ENCODE results near the gene TMEM247. TPM values are rescaled to one million over a fixed set of nuclear protein-coding genes. Genes with fewer than 3 reads are reported as not detected.

The TMEM247 gene
- total and polyA plus RNA-seq, 10 of the 15 experiments (the other 5 are each of a cell fraction or from before 2014, with no cell fraction given) = not detected

DNA sequence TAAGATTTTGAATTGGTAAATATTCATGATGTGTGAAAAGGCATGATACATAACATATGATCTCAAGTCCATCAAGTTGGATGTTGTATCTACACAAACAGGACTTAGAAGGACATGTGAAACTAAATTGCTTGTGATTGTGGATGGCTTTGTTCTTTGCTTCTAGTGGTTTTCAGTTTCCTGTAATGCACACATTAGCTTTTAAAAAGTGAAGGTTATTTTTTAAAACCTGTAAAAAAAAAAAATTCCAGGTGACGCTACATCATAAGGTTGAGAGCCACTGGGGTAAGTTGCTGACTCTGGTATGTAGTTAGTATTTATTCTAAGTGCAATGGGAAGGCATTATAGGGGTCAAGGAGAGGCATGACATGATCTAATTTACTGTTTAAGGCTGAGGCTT is 48.4 kb upstream of the TMEM247 start:
- H3K4me2 ChIP-seq (ENCODE audit: control insufficient read depth, insufficient read depth) = no peak overlapping the region
- whole genome bisulfite sequencing (ENCODE audit: insufficient coverage, insufficient replicate concordance, low lambda C conversion rate, missing lambda C conversion rate) = 33% methylated on average over 1 of the region's 1 CpG
- no peaks in the 10 kb centered on the region for H3K79me2 ChIP-seq (ENCODE audit: control insufficient read depth, insufficient read depth, low read length)
- no peaks in the 10 kb centered on the region for H4K20me1 ChIP-seq (ENCODE audit: control insufficient read depth, insufficient read depth)
- ChIA-PET POLR2A (no interaction called here), SMC1A (ENCODE audit: uncharacterized antibody, unreplicated experiment) (interaction anchor here (2.0 kb wide), 1 partner anchor 20 kb away, joined by 4 read pairs; no protein-coding TSS in a partner anchor), RAD21 (ENCODE audit: unreplicated experiment) (interaction anchor here (1.6 kb wide), 1 partner anchor 9 kb away, joined by 4 read pairs; no protein-coding TSS in a partner anchor), CTCF (interaction anchor here (1.1 kb wide), 1 partner anchor 20 kb away, joined by 3 read pairs; no protein-coding TSS in a partner anchor)
- FAIRE-seq = no peak
- H3K27ac ChIP-seq (ENCODE audit: control insufficient read depth, insufficient read depth) = no peak overlapping the region
- no peak overlapping the region for H3K4me3 ChIP-seq
- no peaks in the 10 kb centered on the region for H3K36me3 ChIP-seq (ENCODE audit: control insufficient read depth in 2 of 2, insufficient read depth in 2 of 2, low read length in 1 of 2)
- no peaks in the 10 kb centered on the region for H3K4me1 ChIP-seq (ENCODE audit: control insufficient read depth, insufficient read depth, low read length)
- no peak overlapping the region for H2AFZ ChIP-seq (ENCODE audit: control insufficient read depth, low read depth, low read length)
- peak; percentile 29; the same call in 2 of the 3 replicates for ATAC-seq
- in situ Hi-C loops (cut with MboI) (no loop called here), intact Hi-C loops (cut with micrococcal nuclease; ENCODE audit: unreplicated experiment) (no loop called here)
- H3K27me3 ChIP-seq (replicated peaks in 1 of 2; ENCODE audit: control insufficient read depth in 2 of 2, insufficient read depth in 2 of 2, low read length in 1 of 2) = no peaks in the 10 kb centered on the region; a peak in 1 of 4 replicates
- H3K9ac ChIP-seq (ENCODE audit: control insufficient read depth, insufficient read depth, low read length) = no peak overlapping the region
- no TSS peak for BruUV-seq (replicated peaks)
- H3K9me3 ChIP-seq (replicated peaks; ENCODE audit: control insufficient read depth, insufficient read depth, low read length) = no peaks in the 10 kb centered on the region; the same call in 2 of the 3 replicates
- DNase-seq (ENCODE audit: low read depth, low spot score) = no peak
- TF ChIP-seq PML (IDR thresholded peaks at IDR 0.05; ENCODE audit: low read length) (no peak), NFYA (IDR thresholded peaks at IDR 0.05; ENCODE audit: borderline replicate concordance, low read depth, low read length) (no peak), SUPT20H (IDR thresholded peaks at IDR 0.05; ENCODE audit: borderline replicate concordance, control insufficient read depth, low read depth, low read length) (no peak), HDAC6 (IDR thresholded peaks at IDR 0.05; ENCODE audit: unreplicated experiment) (no peak), POLR2AphosphoS2 (IDR thresholded peaks at IDR 0.05; ENCODE audit: low read depth, low read length) (no peak), NFYB (IDR thresholded peaks at IDR 0.05; ENCODE audit: insufficient read depth, low read depth, low read length) (no peak), CHD2 (IDR thresholded peaks at IDR 0.05; ENCODE audit: borderline replicate concordance, low read depth, low read length) (no peak), HDGF (IDR thresholded peaks at IDR 0.05) (no peak), LARP7 (IDR thresholded peaks at IDR 0.05) (no peak), TCF3 (IDR thresholded peaks at IDR 0.05; ENCODE audit: borderline replicate concordance, insufficient read depth, low read depth, low read length) (no peak)
- TF ChIP-seq, protein P1, sequence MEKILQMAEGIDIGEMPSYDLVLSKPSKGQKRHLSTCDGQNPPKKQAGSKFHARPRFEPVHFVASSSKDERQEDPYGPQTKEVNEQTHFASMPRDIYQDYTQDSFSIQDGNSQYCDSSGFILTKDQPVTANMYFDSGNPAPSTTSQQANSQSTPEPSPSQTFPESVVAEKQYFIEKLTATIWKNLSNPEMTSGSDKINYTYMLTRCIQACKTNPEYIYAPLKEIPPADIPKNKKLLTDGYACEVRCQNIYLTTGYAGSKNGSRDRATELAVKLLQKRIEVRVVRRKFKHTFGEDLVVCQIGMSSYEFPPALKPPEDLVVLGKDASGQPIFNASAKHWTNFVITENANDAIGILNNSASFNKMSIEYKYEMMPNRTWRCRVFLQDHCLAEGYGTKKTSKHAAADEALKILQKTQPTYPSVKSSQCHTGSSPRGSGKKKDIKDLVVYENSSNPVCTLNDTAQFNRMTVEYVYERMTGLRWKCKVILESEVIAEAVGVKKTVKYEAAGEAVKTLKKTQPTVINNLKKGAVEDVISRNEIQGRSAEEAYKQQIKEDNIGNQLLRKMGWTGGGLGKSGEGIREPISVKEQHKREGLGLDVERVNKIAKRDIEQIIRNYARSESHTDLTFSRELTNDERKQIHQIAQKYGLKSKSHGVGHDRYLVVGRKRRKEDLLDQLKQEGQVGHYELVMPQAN (conservative IDR thresholded peaks at IDR 0.05) = no peak
- TF ChIP-seq, protein P2, sequence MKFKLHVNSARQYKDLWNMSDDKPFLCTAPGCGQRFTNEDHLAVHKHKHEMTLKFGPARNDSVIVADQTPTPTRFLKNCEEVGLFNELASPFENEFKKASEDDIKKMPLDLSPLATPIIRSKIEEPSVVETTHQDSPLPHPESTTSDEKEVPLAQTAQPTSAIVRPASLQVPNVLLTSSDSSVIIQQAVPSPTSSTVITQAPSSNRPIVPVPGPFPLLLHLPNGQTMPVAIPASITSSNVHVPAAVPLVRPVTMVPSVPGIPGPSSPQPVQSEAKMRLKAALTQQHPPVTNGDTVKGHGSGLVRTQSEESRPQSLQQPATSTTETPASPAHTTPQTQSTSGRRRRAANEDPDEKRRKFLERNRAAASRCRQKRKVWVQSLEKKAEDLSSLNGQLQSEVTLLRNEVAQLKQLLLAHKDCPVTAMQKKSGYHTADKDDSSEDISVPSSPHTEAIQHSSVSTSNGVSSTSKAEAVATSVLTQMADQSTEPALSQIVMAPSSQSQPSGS (IDR thresholded peaks at IDR 0.05; ENCODE audit: low read length) = no peak
- TF ChIP-seq, protein P3, sequence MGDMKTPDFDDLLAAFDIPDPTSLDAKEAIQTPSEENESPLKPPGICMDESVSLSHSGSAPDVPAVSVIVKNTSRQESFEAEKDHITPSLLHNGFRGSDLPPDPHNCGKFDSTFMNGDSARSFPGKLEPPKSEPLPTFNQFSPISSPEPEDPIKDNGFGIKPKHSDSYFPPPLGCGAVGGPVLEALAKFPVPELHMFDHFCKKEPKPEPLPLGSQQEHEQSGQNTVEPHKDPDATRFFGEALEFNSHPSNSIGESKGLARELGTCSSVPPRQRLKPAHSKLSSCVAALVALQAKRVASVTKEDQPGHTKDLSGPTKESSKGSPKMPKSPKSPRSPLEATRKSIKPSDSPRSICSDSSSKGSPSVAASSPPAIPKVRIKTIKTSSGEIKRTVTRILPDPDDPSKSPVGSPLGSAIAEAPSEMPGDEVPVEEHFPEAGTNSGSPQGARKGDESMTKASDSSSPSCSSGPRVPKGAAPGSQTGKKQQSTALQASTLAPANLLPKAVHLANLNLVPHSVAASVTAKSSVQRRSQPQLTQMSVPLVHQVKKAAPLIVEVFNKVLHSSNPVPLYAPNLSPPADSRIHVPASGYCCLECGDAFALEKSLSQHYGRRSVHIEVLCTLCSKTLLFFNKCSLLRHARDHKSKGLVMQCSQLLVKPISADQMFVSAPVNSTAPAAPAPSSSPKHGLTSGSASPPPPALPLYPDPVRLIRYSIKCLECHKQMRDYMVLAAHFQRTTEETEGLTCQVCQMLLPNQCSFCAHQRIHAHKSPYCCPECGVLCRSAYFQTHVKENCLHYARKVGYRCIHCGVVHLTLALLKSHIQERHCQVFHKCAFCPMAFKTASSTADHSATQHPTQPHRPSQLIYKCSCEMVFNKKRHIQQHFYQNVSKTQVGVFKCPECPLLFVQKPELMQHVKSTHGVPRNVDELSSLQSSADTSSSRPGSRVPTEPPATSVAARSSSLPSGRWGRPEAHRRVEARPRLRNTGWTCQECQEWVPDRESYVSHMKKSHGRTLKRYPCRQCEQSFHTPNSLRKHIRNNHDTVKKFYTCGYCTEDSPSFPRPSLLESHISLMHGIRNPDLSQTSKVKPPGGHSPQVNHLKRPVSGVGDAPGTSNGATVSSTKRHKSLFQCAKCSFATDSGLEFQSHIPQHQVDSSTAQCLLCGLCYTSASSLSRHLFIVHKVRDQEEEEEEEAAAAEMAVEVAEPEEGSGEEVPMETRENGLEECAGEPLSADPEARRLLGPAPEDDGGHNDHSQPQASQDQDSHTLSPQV (IDR thresholded peaks at IDR 0.05) = no peak
- TF ChIP-seq, protein P4, sequence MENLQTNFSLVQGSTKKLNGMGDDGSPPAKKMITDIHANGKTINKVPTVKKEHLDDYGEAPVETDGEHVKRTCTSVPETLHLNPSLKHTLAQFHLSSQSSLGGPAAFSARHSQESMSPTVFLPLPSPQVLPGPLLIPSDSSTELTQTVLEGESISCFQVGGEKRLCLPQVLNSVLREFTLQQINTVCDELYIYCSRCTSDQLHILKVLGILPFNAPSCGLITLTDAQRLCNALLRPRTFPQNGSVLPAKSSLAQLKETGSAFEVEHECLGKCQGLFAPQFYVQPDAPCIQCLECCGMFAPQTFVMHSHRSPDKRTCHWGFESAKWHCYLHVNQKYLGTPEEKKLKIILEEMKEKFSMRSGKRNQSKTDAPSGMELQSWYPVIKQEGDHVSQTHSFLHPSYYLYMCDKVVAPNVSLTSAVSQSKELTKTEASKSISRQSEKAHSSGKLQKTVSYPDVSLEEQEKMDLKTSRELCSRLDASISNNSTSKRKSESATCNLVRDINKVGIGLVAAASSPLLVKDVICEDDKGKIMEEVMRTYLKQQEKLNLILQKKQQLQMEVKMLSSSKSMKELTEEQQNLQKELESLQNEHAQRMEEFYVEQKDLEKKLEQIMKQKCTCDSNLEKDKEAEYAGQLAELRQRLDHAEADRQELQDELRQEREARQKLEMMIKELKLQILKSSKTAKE (IDR thresholded peaks at IDR 0.05; ENCODE audit: low read depth, poor library complexity, severe bottlenecking) = no peak

Data from GM12878 (cell line).